NCI-H510A treated with DMSO at 0.1 percent for 48 hours (cell line): ENCODE data around the gene REN.
A peak's percentile ranks its signal among the peaks of the same experiment; 100 is the strongest.

Source experiments
- DNase-seq: peaks from one replicate; lab custom pipeline; 2025; lab: John Stamatoyannopoulos, UW

REN gene

GRCh38 chr1:204131978-204132377, 34.2 kb downstream of the REN start:
- DNase-seq = no peak

- DNase-seq = no peak
Measured at GRCh38 chr1:204130981-204131892, 34.9 kb downstream of the REN start.

GRCh38 chr1:204130178-204130577, 36.0 kb downstream of the REN start:
- DNase-seq = no peak

GRCh38 chr1:204128964-204129896, 36.9 kb downstream of the REN start:
- peak; percentile 75 for DNase-seq

GRCh38 chr1:204128464-204128963, 37.6 kb downstream of the REN start:
- DNase-seq = no peak

- peak; percentile 31 for DNase-seq
Measured at GRCh38 chr1:204127597-204128242, 38.4 kb downstream of the REN start.

- no peak for DNase-seq
Measured at GRCh38 chr1:204126956-204127355, 39.2 kb downstream of the REN start.

- DNase-seq = no peak
Measured at GRCh38 chr1:204126386-204126785, 39.8 kb downstream of the REN start.

GRCh38 chr1:204125759-204126351, 40.3 kb downstream of the REN start:
- DNase-seq = no peak

- no peak for DNase-seq
Measured at GRCh38 chr1:204124639-204125038, 41.5 kb downstream of the REN start.

GRCh38 chr1:204123376-204123775, 42.8 kb downstream of the REN start:
- no peak for DNase-seq

GRCh38 chr1:204121840-204122555, 44.1 kb downstream of the REN start:
- DNase-seq = no peak

- no peak for DNase-seq
Measured at GRCh38 chr1:204116539-204116938, 49.6 kb downstream of the REN start.

- no peak for DNase-seq
Measured at GRCh38 chr1:204115116-204115515, 51.0 kb downstream of the REN start.

GRCh38 chr1:204114606-204115005, 51.5 kb downstream of the REN start:
- no peak for DNase-seq

- DNase-seq = no peak
Measured at GRCh38 chr1:204113896-204114295, 52.2 kb downstream of the REN start.

GRCh38 chr1:204112876-204113730, 53.0 kb downstream of the REN start:
- DNase-seq = no peak

GRCh38 chr1:204110894-204111633, 55.1 kb downstream of the REN start:
- peak; percentile 66 for DNase-seq
